GM06990 (cell line): ENCODE data around the gene GRHL1.

Experiments used
- DNase-seq: peaks from one replicate; pipeline ENCODE4 v3.0.0-alpha.2; 2011; ENCODE audit not compliant: insufficient read length; ENCODE audit errors: extremely low read depth
- H3K27me3 ChIP-seq: replicated peaks from 2 replicates; pipeline ENCODE4 v1.6.0; 2011; ENCODE audit warnings: low read length; ENCODE audit not compliant: control insufficient read depth, insufficient read depth
- H3K36me3 ChIP-seq: 2 replicates; pipeline ENCODE4 v1.5.1; 2011; ENCODE audit warnings: low read length; ENCODE audit not compliant: control insufficient read depth, insufficient read depth
- H3K4me3 ChIP-seq: replicated peaks from 2 replicates; pipeline ENCODE4 v1.5.1; 2011; ENCODE audit warnings: low read depth, mild to moderate bottlenecking, control low read depth, low read length
- CTCF ChIP-seq: IDR thresholded peaks from 2 replicates; pipeline ENCODE4 v1.5.1; 2011; ENCODE audit warnings: low read length, control low read depth, mild to moderate bottlenecking, inconsistent platforms; ENCODE audit not compliant: insufficient read depth, poor library complexity, severe bottlenecking

The GRHL1 gene

GRCh38 chr2:10033251-10034006, 81.9 kb downstream of the GRHL1 start:
- Histone ChIP-seq H3K36me3 (no peaks in the 10 kb centered on the region), H3K4me3 (no peak overlapping the region), H3K27me3 (no peaks in the 10 kb centered on the region; the same call in 1 of the 2 replicates)
- no peak for TF ChIP-seq CTCF
- DNase-seq: no peak

GRCh38 chr2:10034333-10035052, 83.0 kb downstream of the GRHL1 start:
- Histone ChIP-seq H3K4me3 (no peak overlapping the region), H3K27me3 (no peaks in the 10 kb centered on the region; the same call in 1 of the 2 replicates), H3K36me3 (no peaks in the 10 kb centered on the region)
- TF ChIP-seq CTCF: no peak
- DNase-seq: no peak

GRCh38 chr2:10035053-10035422, 83.5 kb downstream of the GRHL1 start:
- DNase-seq: no peak
- no peak for TF ChIP-seq CTCF
- H3K27me3 ChIP-seq: no peaks in the 10 kb centered on the region; the same call in 1 of the 2 replicates
- no peaks in the 10 kb centered on the region for H3K36me3 ChIP-seq
- H3K4me3 ChIP-seq: no peak overlapping the region

- no peak for TF ChIP-seq CTCF
- Histone ChIP-seq H3K36me3 (no peaks in the 10 kb centered on the region), H3K4me3 (no peak overlapping the region)
Observed at GRCh38 chr2:10035633-10036032, 84.1 kb downstream of the GRHL1 start.

GRCh38 chr2:10036095-10036884, 84.8 kb downstream of the GRHL1 start:
- peak; percentile 39 for TF ChIP-seq CTCF
- no peaks in the 10 kb centered on the region for H3K36me3 ChIP-seq
- no peak for DNase-seq
- H3K4me3 ChIP-seq: no peak overlapping the region
- no peaks in the 10 kb centered on the region; the same call in 1 of the 2 replicates for H3K27me3 ChIP-seq

More at GRCh38 chr2:10035633-10036032, 84.1 kb downstream of the GRHL1 start:
- no peak for DNase-seq
- no peaks in the 10 kb centered on the region; the same call in 1 of the 2 replicates for H3K27me3 ChIP-seq
